GM13977 (cell line): Measurements from ENCODE around the gene SPG7.
A peak's percentile ranks its signal among the peaks of the same experiment; 100 is the strongest.

Source experiments
- DNase-seq: peaks from one replicate; pipeline ENCODE4 v3.0.0; 2012; ENCODE audit warnings: low spot score
- in situ Hi-C: fragments of 300-500 bp; cut with MboI; formaldehyde crosslinking; loops from one replicate; pipeline ENCODE4 v1.12.0; 2022; ENCODE audit warnings: low sequenced_read_pairs, low pct_unique_long_range_greater_than_20kb, mixed read lengths, inconsistent platforms; ENCODE audit not compliant: unreplicated experiment
- TF ChIP-seq, protein P1 (sequence below): IDR thresholded peaks from 2 replicates; pipeline ENCODE4 v1.5.1; 2012; ENCODE audit warnings: mild to moderate bottlenecking, control low read depth; ENCODE audit not compliant: insufficient read depth; ENCODE audit errors: extremely low read depth, missing control alignments

The SPG7 gene

GRCh38 chr16:89504091-89504490 is 4.1 kb upstream of the SPG7 start:
- in situ Hi-C loops, result no loop called here
- TF ChIP-seq, protein P1, sequence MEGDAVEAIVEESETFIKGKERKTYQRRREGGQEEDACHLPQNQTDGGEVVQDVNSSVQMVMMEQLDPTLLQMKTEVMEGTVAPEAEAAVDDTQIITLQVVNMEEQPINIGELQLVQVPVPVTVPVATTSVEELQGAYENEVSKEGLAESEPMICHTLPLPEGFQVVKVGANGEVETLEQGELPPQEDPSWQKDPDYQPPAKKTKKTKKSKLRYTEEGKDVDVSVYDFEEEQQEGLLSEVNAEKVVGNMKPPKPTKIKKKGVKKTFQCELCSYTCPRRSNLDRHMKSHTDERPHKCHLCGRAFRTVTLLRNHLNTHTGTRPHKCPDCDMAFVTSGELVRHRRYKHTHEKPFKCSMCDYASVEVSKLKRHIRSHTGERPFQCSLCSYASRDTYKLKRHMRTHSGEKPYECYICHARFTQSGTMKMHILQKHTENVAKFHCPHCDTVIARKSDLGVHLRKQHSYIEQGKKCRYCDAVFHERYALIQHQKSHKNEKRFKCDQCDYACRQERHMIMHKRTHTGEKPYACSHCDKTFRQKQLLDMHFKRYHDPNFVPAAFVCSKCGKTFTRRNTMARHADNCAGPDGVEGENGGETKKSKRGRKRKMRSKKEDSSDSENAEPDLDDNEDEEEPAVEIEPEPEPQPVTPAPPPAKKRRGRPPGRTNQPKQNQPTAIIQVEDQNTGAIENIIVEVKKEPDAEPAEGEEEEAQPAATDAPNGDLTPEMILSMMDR, result no peak
- DNase-seq, result no peak

GRCh38 chr16:89505204-89506112 is 2.7 kb upstream of the SPG7 start:
- peak; percentile 82 for DNase-seq
- TF ChIP-seq, protein P1, result no peak
- in situ Hi-C loops, result no loop called here

GRCh38 chr16:89506113-89506504 is 2.1 kb upstream of the SPG7 start:
- TF ChIP-seq, protein P1, result no peak
- DNase-seq, result no peak
- in situ Hi-C loops, result no loop called here

- TF ChIP-seq, protein P1, result no peak
- in situ Hi-C loops, result no loop called here
- DNase-seq, result no peak
Observed at GRCh38 chr16:89506791-89507191, 1.4 kb upstream of the SPG7 start.

DNA sequence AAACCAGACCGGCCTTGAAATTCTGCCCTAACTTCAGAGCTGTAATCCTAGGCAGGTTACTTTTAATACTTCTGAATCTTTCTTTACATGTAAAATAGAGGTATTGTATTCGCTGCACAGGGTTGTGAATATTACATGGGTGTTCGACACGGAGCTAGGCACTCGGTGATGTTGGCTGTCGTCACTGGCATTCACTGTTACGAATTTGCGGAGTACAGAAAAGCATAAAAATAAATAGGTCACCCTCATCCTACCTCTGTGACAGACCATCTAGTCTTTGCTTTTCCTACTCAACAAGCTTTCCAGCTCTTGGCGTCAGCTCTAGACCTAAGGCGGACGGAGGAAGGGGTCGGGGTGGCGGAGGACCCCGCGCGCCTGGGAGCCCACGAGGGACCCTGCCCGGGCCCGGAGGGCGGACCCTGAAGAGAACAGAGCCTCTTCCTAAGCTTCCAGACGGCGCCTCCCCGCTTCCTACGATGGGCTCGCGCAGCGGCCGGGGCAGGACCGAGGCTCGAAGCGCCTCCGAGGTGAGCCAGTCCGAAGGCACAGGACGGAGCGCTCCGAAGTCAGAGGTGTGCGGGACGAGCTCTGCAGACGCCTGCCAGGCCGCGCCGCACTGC is 879 bp upstream of the SPG7 start:
- no peak for DNase-seq
- TF ChIP-seq, protein P1, result no peak
- in situ Hi-C loops, result no loop called here

- in situ Hi-C loops, result no loop called here
- DNase-seq, result no peak
- TF ChIP-seq, protein P1, result no peak
Observed at GRCh38 chr16:89510526-89510925, 2.3 kb downstream of the SPG7 start.
